NCI-H1105 (cell line): ENCODE measurements around the gene VSIG10L2.

Experiments
- DNase-seq: peaks from one replicate; lab custom pipeline; 2025; lab: John Stamatoyannopoulos, UW

The VSIG10L2 gene

GRCh38 chr11:125929445-125930075 is 16.3 kb upstream of the VSIG10L2 start:
- no peak for DNase-seq

DNA sequence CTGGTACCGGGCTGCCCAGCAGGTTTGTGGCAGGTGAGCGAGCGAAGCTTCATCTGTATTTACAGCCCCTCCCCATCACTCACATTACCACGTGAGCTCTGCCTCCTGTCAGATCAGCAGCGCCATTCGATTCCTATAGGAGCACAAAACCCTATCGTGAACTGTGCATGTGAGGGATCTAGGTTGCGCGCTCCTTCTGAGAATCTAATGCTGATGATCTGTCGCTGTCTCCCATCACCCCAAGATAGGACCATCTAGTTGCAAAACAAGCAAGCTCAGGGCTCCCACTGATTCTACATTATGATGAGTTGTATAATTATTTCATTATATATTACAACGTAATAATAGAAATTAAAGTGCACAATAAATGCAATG is 15.8 kb upstream of the VSIG10L2 start:
- DNase-seq, result no peak

DNA sequence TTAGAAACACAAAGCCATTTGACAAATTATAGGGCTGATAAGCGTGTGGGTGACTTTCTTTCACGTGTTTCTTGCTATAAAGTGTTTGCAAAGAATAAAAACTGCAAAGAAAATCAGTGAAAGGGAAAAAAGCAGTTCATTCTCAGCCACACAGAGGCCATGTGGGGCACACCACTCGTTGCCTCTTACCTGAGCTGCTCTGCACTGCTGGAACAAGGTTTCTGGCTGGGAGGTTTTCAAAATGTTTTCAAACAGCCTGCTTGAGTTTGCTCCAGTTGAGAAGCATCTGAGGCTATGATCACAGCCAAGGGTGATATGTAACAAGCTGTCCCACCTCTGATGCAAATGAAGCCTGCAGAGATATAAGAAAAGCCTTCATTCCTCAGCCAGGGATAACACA is 14.7 kb upstream of the VSIG10L2 start:
- DNase-seq, result no peak

- DNase-seq, result no peak
Observed at GRCh38 chr11:125931668-125932067, 14.2 kb upstream of the VSIG10L2 start.

DNA sequence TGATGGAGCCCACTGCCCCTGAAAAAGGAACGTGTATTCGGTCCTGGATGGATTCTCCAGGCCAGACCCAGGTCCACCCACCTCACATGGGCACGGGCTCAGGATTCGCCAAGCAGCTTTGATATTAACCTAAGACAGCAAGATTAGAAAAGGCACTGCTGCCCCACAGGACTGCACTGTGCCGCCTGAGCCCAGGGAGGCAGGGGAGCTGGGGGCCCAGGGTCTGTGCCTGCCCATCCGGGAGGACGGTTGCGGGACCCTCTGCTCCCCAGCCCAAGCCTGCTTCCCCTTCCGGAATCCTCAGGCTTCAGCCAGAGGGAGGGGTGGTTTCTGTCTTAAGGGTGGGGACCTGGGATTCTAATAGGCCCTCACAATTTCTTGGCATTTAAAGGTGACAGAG is 13.5 kb upstream of the VSIG10L2 start:
- DNase-seq, result no peak

GRCh38 chr11:125933030-125933813 is 12.6 kb upstream of the VSIG10L2 start:
- DNase-seq, result no peak

DNA sequence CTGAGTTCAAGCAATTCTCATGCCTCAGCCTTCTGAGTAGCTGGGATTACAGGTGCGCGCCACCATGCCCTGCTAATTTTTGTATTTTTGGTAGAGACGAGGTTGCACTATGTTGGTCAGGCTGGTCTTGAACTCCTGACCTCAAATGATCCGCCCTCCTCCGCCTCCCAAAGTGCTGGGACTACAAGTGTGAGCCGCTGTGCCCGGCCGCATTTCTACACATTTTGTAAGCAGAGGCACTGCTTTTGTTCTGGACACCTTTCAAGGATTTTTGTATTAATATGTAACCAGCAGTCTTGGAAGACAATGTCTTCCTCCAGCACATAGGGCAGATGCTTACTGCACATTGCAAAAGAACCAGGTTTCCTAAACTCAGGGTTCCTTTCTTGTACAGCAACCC is 11.4 kb upstream of the VSIG10L2 start:
- DNase-seq, result no peak

- DNase-seq, result no peak
Observed at GRCh38 chr11:125935056-125935455, 10.8 kb upstream of the VSIG10L2 start.

DNA sequence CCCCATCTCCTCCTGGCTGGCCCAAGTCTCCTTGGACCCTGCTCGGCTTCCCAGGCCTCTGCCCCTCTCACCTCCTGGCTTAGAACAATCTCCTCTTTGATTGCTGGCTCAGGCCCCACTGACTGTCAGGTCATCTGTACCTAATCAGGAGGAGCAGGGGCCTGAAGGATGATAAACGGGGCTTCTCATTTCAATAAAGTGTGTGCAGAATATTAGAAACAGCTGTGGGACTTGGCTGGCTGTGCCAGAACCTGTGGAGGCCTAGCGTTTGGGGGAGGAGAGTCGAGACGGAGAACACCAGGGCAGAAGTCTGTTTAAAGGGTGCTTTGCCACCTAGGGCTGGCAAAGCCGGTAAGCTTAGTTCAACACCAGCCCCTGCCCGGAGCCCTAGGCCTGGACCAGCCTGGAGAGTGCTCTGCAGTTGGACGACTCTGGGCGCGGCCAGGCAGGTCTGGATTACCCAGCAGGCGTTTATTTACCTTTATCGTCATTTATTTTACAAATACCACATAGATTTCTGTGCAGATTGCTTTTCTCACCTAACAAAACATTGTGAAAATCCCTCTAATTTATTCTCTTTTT is 10.1 kb upstream of the VSIG10L2 start:
- no peak for DNase-seq

- no peak for DNase-seq
Observed at GRCh38 chr11:125938418-125938817, 7.4 kb upstream of the VSIG10L2 start.

DNA sequence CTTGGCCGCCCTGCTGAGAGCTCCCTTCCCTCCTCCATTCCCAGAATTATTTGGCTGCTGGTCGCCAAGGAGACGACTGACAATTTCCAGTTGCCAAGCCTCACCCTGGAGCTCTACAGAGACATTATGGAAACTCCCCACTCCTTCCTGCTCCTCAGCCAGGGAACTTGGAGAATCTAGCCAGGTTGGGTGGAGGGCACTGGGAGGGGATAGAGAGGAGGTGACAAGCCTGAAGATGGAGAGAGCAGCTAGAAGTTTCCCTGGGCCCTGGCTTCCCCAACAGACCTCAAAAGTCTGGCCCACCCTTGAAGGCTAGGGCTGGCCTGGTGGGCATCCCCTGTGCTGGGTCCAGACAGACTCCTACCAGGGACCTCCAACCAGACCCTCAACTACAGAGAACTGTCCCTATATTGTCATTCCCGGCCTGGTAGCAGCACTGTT is 6.7 kb upstream of the VSIG10L2 start:
- DNase-seq, result no peak

DNA sequence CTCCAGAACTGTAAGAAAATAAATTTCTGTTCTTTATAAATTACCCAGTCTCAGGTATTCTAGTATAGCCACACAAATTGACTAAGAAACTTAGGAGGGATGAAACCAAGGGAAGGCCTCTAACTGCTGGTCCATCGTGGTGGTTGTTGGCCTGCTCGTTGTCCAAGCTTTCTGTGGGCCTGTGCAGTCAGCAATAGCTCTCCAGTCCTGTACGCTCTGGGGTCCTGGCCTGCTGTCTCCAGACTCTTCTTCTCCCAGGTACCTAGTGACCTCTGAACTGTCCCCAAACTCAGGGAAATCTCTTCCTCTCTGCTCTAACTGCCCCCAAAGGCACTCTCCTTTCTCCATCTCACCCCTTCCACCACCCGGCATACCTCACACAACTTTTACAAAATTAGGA is 5.7 kb upstream of the VSIG10L2 start:
- no peak for DNase-seq

DNA sequence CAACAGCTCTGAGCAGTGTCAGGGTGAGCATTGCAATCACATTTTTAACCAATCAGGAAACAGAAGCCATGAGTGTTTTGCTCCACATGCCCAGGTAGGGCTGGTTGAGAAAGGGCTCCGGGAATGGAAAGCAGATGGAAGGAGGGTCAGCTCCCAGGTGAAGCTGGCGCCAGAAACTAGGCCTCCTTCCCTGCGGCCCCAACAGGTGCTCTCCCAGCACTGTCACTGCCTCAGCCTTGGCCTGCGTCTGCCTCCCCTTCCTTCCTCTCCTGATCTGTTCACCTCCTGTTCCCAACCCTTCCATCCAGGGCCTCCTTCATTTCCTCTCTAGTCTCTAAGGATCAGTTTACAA is 4.6 kb upstream of the VSIG10L2 start:
- no peak for DNase-seq

DNA sequence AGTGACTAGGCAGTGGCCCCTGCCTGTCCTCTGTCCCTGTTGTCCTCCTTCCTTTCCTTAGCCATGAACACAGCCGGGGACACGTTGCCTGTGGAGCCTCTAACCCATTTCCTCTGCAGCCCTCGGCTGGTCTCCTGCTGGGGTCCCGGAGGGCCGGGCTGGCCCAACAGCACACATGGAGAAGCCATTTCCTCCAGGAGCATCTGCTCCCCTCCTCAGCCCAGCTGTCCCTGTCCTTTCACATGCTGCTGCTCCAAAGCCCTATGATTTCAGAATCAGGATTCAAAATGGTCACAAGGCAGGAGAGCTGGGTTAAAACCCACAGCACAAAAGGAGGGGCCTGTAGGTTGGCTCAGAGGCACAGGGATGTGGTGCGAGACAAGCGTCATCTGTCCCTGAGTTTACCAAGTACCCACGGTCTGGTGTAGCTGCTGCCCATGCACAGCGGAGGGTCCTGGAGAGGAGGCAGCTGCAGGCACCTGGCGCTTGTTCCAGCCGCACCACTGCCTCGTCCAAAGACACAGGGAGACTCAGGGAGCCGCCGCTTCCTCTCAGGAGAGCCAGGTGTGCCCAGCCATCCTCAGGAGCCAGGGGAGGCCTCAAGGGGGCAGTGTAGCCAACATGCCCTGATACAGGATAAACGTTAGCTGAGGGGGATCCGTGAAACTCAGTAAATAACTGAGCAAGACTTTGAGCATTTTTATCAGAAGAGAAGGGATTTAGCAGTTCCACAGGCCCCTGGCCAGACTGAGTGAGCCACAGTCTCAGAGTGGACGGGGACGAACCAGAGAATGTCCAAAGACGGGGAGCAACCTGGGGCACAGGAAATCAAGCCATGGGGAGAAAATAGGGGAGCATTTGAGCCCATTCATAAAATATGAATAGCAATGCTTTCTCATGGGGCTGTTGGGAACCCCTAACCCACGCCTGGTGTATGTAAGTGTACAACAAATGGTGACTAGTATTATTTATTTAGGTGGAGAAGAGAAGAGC is 3.9 kb upstream of the VSIG10L2 start:
- DNase-seq, result peak; percentile 88

- no peak for DNase-seq
Observed at GRCh38 chr11:125942771-125943428, 2.9 kb upstream of the VSIG10L2 start.

DNA sequence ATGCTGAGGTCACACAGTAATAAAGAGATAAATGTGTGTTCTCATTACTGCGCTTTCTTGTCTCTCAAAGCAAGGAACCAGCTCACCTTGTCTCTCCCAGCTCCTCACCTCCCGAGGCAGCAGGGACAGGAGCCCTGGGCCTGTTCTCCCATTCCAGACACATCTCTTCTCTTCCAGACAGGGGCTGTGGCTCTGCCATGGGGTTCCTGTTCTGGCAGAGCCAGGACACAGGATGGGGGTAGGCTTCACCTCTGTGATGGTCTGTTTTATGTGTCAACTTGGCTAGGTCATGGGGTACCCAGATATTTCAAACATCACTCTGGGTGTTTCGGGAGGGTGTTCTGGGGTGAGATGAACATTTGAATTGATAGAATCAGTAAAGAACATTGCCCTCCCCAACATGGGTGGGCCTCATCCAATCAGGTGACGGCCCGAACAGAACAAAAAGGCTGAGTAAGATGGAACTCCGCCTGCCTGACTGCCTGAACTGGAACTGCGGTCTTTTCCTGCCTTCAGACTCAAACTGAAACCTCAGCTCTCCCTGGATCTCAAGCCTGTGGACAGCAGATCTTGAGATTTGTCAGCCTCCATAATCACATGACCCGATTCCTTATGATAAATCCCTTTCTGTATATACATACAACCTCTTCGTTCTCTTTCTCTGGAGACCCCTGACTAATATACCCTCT is 2.0 kb upstream of the VSIG10L2 start:
- DNase-seq, result no peak

GRCh38 chr11:125944350-125945010 is 1.4 kb upstream of the VSIG10L2 start:
- no peak for DNase-seq

DNA sequence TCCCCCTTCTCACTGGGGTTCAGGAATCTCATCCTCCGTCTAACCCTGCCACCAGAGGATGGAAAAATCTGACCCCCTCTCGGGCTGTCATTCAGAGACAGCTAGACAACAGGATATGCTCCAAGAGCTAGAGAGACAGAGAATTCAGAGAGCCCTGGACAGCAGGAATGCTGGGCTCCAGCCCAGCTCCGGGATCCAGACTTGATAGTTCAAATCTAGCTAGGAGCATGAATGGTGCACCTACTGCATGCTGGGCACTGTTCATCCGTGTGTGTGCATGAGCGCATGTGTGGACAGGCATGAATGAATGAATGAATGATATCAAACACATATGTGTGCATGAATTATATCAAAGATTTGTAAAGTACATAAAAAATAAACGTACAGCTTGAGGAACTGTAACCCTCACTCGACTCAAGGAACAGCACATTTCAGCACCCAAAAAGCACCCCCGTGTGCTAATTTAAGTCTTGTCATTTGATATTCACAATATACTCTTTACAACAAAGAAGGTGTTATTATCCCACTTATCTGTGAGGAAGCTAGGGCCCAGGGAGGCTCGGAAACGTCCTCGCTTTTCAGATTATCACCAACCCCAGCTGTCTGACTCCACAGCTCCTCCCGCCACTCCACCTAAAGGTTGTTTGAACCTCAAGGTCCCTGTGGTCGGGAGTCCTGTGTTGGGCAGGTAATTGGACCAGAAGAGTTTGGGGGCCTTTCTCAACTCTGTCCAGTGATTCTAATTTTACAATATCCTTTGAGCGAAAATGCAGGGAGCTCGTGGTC is 640 bp upstream of the VSIG10L2 start:
- DNase-seq, result no peak

GRCh38 chr11:125946712-125947418 is 1.0 kb downstream of the VSIG10L2 start:
- no peak for DNase-seq
